HepG2 (cell line): ENCODE data around the gene AFF1. TPM values are rescaled to one million over a fixed set of nuclear protein-coding genes. Genes with fewer than 3 reads are reported as not detected.
A peak's percentile ranks its signal among the peaks of the same experiment; 100 is the strongest.

Source experiments
- ATF2 ChIP-seq: sonication (generic); formaldehyde crosslinking; IDR thresholded peaks from 2 replicates; pipeline ENCODE4 v1.4.0; 2020; ENCODE audit warnings: missing genetic modification reagents
- CC2D1A ChIP-seq: sonication (generic); formaldehyde crosslinking; IDR thresholded peaks from 2 replicates; pipeline ENCODE4 v1.8.1; 2023; ENCODE audit warnings: mild to moderate bottlenecking, missing genetic modification reagents
- DNMT3B ChIP-seq: conservative IDR thresholded peaks from 2 replicates; pipeline ENCODE4 v1.6.1; 2016; ENCODE audit warnings: missing biosample characterization, control low read depth
- MEIS2 ChIP-seq: sonication (generic); formaldehyde crosslinking; IDR thresholded peaks from 2 replicates; pipeline ENCODE4 v1.9.0; 2021; ENCODE audit warnings: mild to moderate bottlenecking, missing genetic modification reagents
- SOX6 ChIP-seq, 2 experiments: fragments of 450-650 bp in 1 of 2; sonication (generic) in 1 of 2; formaldehyde crosslinking in 1 of 2; IDR thresholded peaks; 2 replicates each; pipeline versions ENCODE4 v1.4.0 to v1.6.1; 2017 to 2020; ENCODE audit warnings: antibody characterized with exemption in 1 of 2, mild to moderate bottlenecking in 1 of 2, missing genetic modification reagents in 1 of 2
- TFAP4 ChIP-seq: sonication (generic); IDR thresholded peaks from 2 replicates; pipeline ENCODE4 v1.6.1; 2016; ENCODE audit warnings: low read depth, borderline replicate concordance
- YY1 ChIP-seq: IDR thresholded peaks from 2 replicates; pipeline ENCODE4 v1.6.1; 2011; ENCODE audit warnings: low read length, low read depth, moderate library complexity, mild to moderate bottlenecking; ENCODE audit not compliant: insufficient read depth, insufficient replicate concordance
- ZBTB39 ChIP-seq: sonication (generic); formaldehyde crosslinking; IDR thresholded peaks from 2 replicates; pipeline ENCODE4 v1.5.0; 2020; ENCODE audit warnings: missing genetic modification reagents
- ZBTB7A ChIP-seq: sonication (generic); formaldehyde crosslinking; IDR thresholded peaks from 2 replicates; pipeline ENCODE4 v1.8.0; 2022; ENCODE audit warnings: mild to moderate bottlenecking, missing genetic modification reagents
- ZNF101 ChIP-seq: sonication (generic); formaldehyde crosslinking; IDR thresholded peaks from 2 replicates; pipeline ENCODE4 v1.4.0; 2020; ENCODE audit warnings: mild to moderate bottlenecking, low read depth, missing genetic modification reagents, borderline replicate concordance
- ZNF292 ChIP-seq: sonication (generic); formaldehyde crosslinking; IDR thresholded peaks from 2 replicates; pipeline ENCODE4 v1.8.1; 2022; ENCODE audit warnings: mild to moderate bottlenecking, low read depth, missing genetic modification reagents, borderline replicate concordance
- ZNF724P ChIP-seq: sonication (generic); formaldehyde crosslinking; IDR thresholded peaks from 2 replicates; pipeline ENCODE4 v1.8.0; 2022; ENCODE audit warnings: missing genetic modification reagents, borderline replicate concordance
- ZSCAN20 ChIP-seq: sonication (generic); formaldehyde crosslinking; IDR thresholded peaks from 2 replicates; pipeline ENCODE4 v1.4.0; 2020; ENCODE audit warnings: missing genetic modification reagents, mild to moderate bottlenecking, borderline replicate concordance
- ZXDC ChIP-seq: sonication (generic); formaldehyde crosslinking; IDR thresholded peaks from 2 replicates; pipeline ENCODE4 v1.5.0; 2020; ENCODE audit warnings: mild to moderate bottlenecking, missing genetic modification reagents
- polyA plus RNA-seq, 8 experiments: library from polyadenylated mRNA; depleted of rRNA in 3 of 8; stranded (reverse) in 7 of 8; unstranded in 1 of 8; fragments of >200 nt; fragmentation: Illumina TruSeq in 4 of 8; extraction: Trizol in 4 of 8; gene quantifications; 2 replicates each; pipeline versions ENCODE4 v1.2.1 to v1.2.3, GENCODE V29; 2011 to 2016; ENCODE audit warnings: low read depth in 4 of 8, missing spikeins in 1 of 8, mixed read lengths in 1 of 8; ENCODE audit not compliant: insufficient read depth in 1 of 8
- total RNA-seq, 5 experiments: library from RNA; depleted of rRNA; stranded (reverse); fragments of >200 nt; fragmentation: Illumina TruSeq; extraction: Trizol; gene quantifications; 2 replicates each; pipeline ENCODE4 v1.2.3, GENCODE V29; 2016; ENCODE audit warnings: low read depth in 1 of 5

Gene AFF1
- total and polyA plus RNA-seq, 2 of the 13 experiments (the other 11 are each of a cell fraction or from before 2014, with no cell fraction given) = 15.5 to 15.9 TPM

GRCh38 chr4:87006676-87007527 lies 72.1 kb downstream of the AFF1 start (continued):
- TF ChIP-seq YY1 (peak; percentile 20), MEIS2 (CRISPR knock-in tag) (peak; percentile 65; the same call in 1 of the 2 replicates), ZSCAN20 (peak; percentile 91; the same call in 1 of the 2 replicates), ZNF101 (CRISPR knock-in tag) (no peak), ATF2 (CRISPR knock-in tag) (no peak; the same call in 1 of the 2 replicates), DNMT3B (peak; percentile 51), ZXDC (CRISPR knock-in tag) (peak; percentile 82), SOX6 (IDR thresholded peaks at IDR 0.05) (no peak), SOX6 (CRISPR knock-in tag; IDR thresholded peaks at IDR 0.05) (peak; percentile 79), ZNF292 (CRISPR knock-in tag) (peak; percentile 68; the same call in 1 of the 2 replicates), TFAP4 (no peak), CC2D1A (CRISPR knock-in tag) (no peak), ZNF724P (peak; percentile 66; the same call in 1 of the 2 replicates), ZBTB7A (CRISPR knock-in tag) (no peak), ZBTB39 (CRISPR knock-in tag) (peak; percentile 46; the same call in 1 of the 2 replicates)
